ENCODE data around the gene SLC39A7. TPM values are rescaled to one million over a fixed set of nuclear protein-coding genes. Genes with fewer than 3 reads are reported as not detected.
A peak's percentile ranks its signal among the peaks of the same experiment; 100 is the strongest.

The SLC39A7 gene
- total RNA-seq, 1 experiment from 2014 or later = 119 TPM

DNA sequence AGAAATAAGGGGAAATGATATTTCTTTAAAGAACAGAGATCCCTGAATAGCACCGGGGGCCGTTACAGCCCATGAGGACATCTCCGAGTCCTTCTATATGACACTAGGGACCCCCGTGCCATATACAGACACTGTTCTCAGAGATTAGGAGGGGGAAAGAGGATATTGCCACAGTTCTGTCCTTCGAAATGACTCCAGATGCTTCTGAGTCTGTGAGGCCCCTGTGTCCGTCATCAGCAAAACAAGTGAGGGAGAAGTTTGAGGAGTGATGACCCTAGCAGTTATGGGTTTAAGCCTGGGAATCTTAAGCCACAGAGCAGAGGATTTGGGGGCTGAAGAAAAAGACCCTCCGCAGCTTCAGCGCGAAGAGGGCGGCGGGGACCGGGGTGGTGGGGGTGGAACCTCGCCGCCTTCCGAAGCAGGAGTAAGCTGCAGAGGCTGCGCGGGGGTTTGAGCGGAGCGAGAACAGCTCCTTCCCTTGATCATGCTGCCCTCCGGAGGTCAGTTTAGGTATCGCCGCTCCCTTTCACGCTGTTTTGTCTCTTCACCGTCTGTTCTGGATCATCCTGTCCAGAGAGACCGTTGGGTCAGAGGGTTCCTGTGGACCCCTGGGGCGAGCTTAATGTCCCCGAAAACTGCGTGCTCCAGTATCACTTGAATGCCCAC, 47.4 kb downstream of the SLC39A7 start:
- no TSS peak for BruUV-seq (replicated peaks)
- Histone ChIP-seq H3K27me3 (replicated peaks; ENCODE audit: insufficient read depth, low read depth, low read length, poor library complexity) (no peaks in the 10 kb centered on the region), H3K4me3 (ENCODE audit: low read depth, low read length, poor library complexity, severe bottlenecking) (peak overlapping the region; percentile 59), H3K4me1 (ENCODE audit: insufficient read depth, low read length, poor library complexity, severe bottlenecking) (peaks cover 16% of the 10 kb centered on the region), H3K27ac (ENCODE audit: low read depth, low read length, poor library complexity, severe bottlenecking) (peak overlapping the region; percentile 94), H3K9me3 (ENCODE audit: low read depth, low read length, poor library complexity, severe bottlenecking) (no peaks in the 10 kb centered on the region), H3K36me3 (ENCODE audit: insufficient read depth, low read length, poor library complexity, severe bottlenecking) (peaks cover 3% of the 10 kb centered on the region)
- POLR2A ChIA-PET (ENCODE audit: low non-redundant PET) = interaction anchor here (0.6 to 2.0 kb wide), 2 partner anchors 28 to 276 kb away, joined by 5 to 8 read pairs; no protein-coding TSS in a partner anchor
- DNase-seq (ENCODE audit: low spot score) = peak; percentile 91
- CTCF ChIA-PET = interaction anchor here (0.5 to 1.5 kb wide), 16 partner anchors 16 to 1057 kb away, joined by 3 to 8 read pairs (median 4); partner anchors contain the start of gene B3GALT4
- intact Hi-C loops (cut with micrococcal nuclease; ENCODE audit: unreplicated experiment) = loop anchor here (1.0 to 2.0 kb wide), 4 partner anchors 39 to 234 kb away; partner anchors contain the start of genes RING1, RXRB and SLC39A7
- TF ChIP-seq, protein P1, sequence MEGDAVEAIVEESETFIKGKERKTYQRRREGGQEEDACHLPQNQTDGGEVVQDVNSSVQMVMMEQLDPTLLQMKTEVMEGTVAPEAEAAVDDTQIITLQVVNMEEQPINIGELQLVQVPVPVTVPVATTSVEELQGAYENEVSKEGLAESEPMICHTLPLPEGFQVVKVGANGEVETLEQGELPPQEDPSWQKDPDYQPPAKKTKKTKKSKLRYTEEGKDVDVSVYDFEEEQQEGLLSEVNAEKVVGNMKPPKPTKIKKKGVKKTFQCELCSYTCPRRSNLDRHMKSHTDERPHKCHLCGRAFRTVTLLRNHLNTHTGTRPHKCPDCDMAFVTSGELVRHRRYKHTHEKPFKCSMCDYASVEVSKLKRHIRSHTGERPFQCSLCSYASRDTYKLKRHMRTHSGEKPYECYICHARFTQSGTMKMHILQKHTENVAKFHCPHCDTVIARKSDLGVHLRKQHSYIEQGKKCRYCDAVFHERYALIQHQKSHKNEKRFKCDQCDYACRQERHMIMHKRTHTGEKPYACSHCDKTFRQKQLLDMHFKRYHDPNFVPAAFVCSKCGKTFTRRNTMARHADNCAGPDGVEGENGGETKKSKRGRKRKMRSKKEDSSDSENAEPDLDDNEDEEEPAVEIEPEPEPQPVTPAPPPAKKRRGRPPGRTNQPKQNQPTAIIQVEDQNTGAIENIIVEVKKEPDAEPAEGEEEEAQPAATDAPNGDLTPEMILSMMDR (conservative IDR thresholded peaks at IDR 0.05; ENCODE audit: low read depth, low read length) = peak; percentile 91
- TF ChIP-seq EZH2 (IDR thresholded peaks at IDR 0.05; ENCODE audit: borderline replicate concordance, low read depth, low read length, poor library complexity, severe bottlenecking) = no peak

DNA sequence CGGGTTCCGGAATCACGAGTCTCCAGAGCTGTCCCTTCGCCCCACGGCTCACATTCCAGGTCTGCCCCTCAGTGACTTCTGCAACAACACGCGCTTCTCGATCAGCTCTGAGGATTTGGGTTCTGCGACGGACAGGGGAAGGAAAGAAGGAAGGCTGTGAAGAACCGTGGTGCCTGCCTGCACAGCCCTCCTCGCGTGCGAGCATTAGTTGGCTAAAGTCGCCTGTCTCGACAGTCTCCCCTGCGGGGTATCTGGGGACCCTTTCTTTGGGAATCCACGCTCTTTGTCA, 47.9 kb downstream of the SLC39A7 start:
- no TSS peak for BruUV-seq (replicated peaks)
- peak; percentile 74 for DNase-seq (ENCODE audit: low spot score)

DNA sequence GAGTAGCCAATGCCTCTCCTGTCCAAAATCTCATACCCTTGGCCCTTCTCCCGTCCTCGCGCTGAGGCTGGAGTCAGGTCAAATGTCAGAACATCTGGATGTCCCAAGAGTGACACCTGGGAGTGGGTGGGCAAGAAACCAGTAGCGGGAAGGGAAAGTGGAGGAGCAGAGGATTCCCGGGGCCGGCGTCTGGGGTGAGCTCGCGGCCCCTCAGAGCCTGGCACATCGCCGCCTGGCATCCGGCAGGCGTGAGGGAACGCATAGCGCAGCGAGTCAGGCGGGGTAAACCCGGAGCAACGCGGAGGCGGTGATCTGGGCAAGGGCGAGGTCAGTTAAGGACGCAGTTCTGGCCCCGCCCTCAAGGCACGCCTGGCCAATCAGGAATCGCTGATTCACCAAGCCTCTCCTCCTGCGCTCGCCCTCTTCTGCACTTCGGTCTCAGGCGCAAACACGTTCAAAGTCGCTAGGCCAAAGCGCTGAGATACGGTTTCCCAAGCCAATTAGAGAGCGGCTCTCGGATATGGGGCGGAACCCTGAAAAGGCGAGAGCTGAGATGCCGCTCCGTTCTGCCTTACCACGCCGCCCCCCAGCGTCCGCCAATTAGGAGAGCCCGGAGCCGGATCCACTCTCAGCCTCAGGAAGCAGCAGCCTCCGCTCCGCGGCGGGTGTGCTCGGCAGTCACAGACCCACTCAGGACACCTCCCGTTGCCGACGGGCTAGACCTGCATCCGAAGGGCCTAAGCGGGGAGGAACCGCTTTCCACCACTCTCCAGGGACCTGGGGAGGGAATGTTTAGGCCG, 48.5 kb downstream of the SLC39A7 start:
- Histone ChIP-seq H3K9me3 (ENCODE audit: low read depth, low read length, poor library complexity, severe bottlenecking) (no peaks in the 10 kb centered on the region), H3K4me1 (ENCODE audit: insufficient read depth, low read length, poor library complexity, severe bottlenecking) (peaks cover 16% of the 10 kb centered on the region), H3K27ac (ENCODE audit: low read depth, low read length, poor library complexity, severe bottlenecking) (peak overlapping the region; percentile 94), H3K36me3 (ENCODE audit: insufficient read depth, low read length, poor library complexity, severe bottlenecking) (peaks cover 3% of the 10 kb centered on the region), H3K27me3 (replicated peaks; ENCODE audit: insufficient read depth, low read depth, low read length, poor library complexity) (no peaks in the 10 kb centered on the region), H3K4me3 (ENCODE audit: low read depth, low read length, poor library complexity, severe bottlenecking) (peak overlapping the region; percentile 59)
- BruUV-seq (replicated peaks) = no TSS peak
- ChIA-PET CTCF (interaction anchor here (0.5 to 1.5 kb wide), 8 partner anchors 87 to 412 kb away, joined by 3 to 7 read pairs (median 4); no protein-coding TSS in a partner anchor), POLR2A (ENCODE audit: low non-redundant PET) (interaction anchor here (0.6 to 2.0 kb wide), 3 partner anchors 17 to 277 kb away, joined by 3 to 13 read pairs (median 8); no protein-coding TSS in a partner anchor)
- peak; percentile 99 for DNase-seq (ENCODE audit: low spot score)
- TF ChIP-seq, protein P1 (conservative IDR thresholded peaks at IDR 0.05; ENCODE audit: low read depth, low read length) = no peak
- no peak for TF ChIP-seq EZH2 (IDR thresholded peaks at IDR 0.05; ENCODE audit: borderline replicate concordance, low read depth, low read length, poor library complexity, severe bottlenecking)
- intact Hi-C loops (cut with micrococcal nuclease; ENCODE audit: unreplicated experiment) = loop anchor here (1.0 to 2.0 kb wide), 5 partner anchors 40 to 235 kb away; partner anchors contain the start of genes RING1, RXRB and SLC39A7

More for the DNA sequence above, 47.9 kb downstream of the SLC39A7 start:
- Histone ChIP-seq H3K27me3 (replicated peaks; ENCODE audit: insufficient read depth, low read depth, low read length, poor library complexity) (no peaks in the 10 kb centered on the region), H3K4me1 (ENCODE audit: insufficient read depth, low read length, poor library complexity, severe bottlenecking) (peaks cover 16% of the 10 kb centered on the region), H3K4me3 (ENCODE audit: low read depth, low read length, poor library complexity, severe bottlenecking) (peak overlapping the region; percentile 59), H3K27ac (ENCODE audit: low read depth, low read length, poor library complexity, severe bottlenecking) (peak overlapping the region; percentile 94), H3K36me3 (ENCODE audit: insufficient read depth, low read length, poor library complexity, severe bottlenecking) (peaks cover 3% of the 10 kb centered on the region), H3K9me3 (ENCODE audit: low read depth, low read length, poor library complexity, severe bottlenecking) (no peaks in the 10 kb centered on the region)
- POLR2A ChIA-PET (ENCODE audit: low non-redundant PET) = interaction anchor here (0.6 to 2.0 kb wide), 2 partner anchors 29 to 277 kb away, joined by 3 to 8 read pairs; no protein-coding TSS in a partner anchor
- CTCF ChIA-PET = interaction anchor here (0.6 to 1.5 kb wide), 9 partner anchors 36 to 411 kb away, joined by 3 to 8 read pairs (median 5); no protein-coding TSS in a partner anchor
- intact Hi-C loops (cut with micrococcal nuclease; ENCODE audit: unreplicated experiment) = loop anchor here (1.0 to 2.0 kb wide), 4 partner anchors 40 to 234 kb away; partner anchors contain the start of genes RING1, RXRB and SLC39A7
- TF ChIP-seq, protein P1 (conservative IDR thresholded peaks at IDR 0.05; ENCODE audit: low read depth, low read length) = peak; percentile 39; the same call in 1 of the 2 replicates
- TF ChIP-seq EZH2 (IDR thresholded peaks at IDR 0.05; ENCODE audit: borderline replicate concordance, low read depth, low read length, poor library complexity, severe bottlenecking) = no peak
